IMR-90 (cell line): Measurements from ENCODE around the gene TRIAP1.

ENCODE experiments used
- POLR2A ChIP-seq: IDR thresholded peaks from 2 replicates; pipeline ENCODE4 v1.6.1; 2012; ENCODE audit warnings: mild to moderate bottlenecking, low read depth, low read length
- TF ChIP-seq, protein P1 (sequence below): conservative IDR thresholded peaks from 2 replicates; pipeline ENCODE4 v1.5.1; 2012; ENCODE audit warnings: mild to moderate bottlenecking, low read depth, low read length, improper control_type of control experiment

DNA sequence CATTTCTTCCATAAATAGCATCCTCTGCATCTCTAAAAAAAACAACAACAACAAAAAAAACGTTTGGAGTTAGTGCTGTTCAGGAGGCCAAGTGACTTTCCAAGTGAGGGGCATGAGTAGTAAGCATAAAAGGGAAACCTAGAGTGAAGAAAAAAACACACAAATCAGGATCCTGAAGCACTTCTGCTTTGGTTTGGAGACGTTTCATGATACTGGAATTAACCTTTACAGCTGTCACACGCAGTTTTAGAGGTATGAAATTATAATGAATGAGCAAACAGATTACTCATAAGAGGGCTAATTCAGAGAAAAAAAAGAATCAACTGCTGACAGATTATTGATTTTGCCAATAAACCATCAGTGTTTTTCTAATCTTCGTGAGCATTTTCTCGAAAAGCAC, 19.6 kb upstream of the TRIAP1 start:
- TF ChIP-seq, protein P1, sequence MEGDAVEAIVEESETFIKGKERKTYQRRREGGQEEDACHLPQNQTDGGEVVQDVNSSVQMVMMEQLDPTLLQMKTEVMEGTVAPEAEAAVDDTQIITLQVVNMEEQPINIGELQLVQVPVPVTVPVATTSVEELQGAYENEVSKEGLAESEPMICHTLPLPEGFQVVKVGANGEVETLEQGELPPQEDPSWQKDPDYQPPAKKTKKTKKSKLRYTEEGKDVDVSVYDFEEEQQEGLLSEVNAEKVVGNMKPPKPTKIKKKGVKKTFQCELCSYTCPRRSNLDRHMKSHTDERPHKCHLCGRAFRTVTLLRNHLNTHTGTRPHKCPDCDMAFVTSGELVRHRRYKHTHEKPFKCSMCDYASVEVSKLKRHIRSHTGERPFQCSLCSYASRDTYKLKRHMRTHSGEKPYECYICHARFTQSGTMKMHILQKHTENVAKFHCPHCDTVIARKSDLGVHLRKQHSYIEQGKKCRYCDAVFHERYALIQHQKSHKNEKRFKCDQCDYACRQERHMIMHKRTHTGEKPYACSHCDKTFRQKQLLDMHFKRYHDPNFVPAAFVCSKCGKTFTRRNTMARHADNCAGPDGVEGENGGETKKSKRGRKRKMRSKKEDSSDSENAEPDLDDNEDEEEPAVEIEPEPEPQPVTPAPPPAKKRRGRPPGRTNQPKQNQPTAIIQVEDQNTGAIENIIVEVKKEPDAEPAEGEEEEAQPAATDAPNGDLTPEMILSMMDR = no peak
- no peak for TF ChIP-seq POLR2A
